ENCODE results near the gene SLC25A52.
A peak's percentile ranks its signal among the peaks of the same experiment; 100 is the strongest.

The SLC25A52 gene

DNA sequence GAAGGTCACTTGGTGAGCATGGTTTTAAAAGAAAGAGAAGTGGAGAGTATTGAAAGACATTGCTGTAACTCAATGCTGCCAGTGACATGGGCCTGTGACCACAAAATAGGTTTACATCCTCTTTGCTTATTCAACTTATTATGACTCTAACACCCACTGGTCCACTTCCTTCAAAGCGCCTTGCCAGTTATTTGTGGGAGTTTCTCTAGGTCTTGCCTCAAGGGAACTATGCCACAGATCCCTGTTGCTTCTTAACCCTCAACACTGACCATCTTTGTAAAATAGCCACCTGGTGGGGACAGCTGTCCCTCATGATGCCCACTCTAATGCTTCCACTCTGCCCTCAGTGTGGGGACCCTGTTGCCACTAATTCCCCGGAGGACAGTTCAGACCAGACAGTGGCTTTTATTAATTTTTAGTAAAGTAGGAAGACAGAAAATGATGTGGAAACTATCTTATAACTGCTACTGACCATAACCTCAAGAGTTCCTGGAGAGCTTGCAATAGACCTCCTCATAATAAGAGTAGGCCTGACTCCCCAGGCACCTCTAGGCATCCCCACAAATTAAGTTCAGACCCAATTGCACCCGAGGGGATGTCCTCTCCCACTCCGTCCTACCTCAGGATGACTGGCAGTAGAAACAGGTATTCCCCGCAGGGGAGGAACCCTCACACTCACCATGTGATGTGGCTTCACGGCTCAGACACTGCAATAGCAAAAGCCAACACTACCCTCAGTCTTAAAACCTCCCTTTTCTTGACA lies 31.3 kb upstream of the SLC25A52 start:
- TF ChIP-seq, protein P1, sequence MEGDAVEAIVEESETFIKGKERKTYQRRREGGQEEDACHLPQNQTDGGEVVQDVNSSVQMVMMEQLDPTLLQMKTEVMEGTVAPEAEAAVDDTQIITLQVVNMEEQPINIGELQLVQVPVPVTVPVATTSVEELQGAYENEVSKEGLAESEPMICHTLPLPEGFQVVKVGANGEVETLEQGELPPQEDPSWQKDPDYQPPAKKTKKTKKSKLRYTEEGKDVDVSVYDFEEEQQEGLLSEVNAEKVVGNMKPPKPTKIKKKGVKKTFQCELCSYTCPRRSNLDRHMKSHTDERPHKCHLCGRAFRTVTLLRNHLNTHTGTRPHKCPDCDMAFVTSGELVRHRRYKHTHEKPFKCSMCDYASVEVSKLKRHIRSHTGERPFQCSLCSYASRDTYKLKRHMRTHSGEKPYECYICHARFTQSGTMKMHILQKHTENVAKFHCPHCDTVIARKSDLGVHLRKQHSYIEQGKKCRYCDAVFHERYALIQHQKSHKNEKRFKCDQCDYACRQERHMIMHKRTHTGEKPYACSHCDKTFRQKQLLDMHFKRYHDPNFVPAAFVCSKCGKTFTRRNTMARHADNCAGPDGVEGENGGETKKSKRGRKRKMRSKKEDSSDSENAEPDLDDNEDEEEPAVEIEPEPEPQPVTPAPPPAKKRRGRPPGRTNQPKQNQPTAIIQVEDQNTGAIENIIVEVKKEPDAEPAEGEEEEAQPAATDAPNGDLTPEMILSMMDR (IDR thresholded peaks at IDR 0.05; ENCODE audit: extremely low read depth, missing control alignments): no peak

DNA sequence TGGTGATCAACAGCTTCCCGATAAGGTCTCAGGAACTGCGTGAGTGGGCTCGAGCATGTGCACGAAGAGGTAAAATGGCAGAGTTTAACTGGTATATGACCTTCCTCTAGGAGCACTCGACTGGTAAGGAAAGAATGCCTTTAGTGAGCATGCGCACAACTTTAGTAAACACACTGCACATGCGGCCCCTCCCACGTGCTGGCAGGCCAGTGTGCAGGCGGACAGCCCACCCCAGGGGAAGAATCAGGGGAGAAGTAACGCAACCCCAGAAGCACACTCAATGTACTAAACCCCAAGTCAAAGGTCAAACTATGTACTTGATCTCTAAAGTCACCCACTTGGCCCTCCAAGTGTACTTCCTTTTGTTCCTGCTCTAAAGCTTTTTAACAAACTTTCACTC lies 28.7 kb upstream of the SLC25A52 start:
- TF ChIP-seq, protein P1 (IDR thresholded peaks at IDR 0.05; ENCODE audit: extremely low read depth, missing control alignments): no peak
- DNase-seq (ENCODE audit: low spot score): no peak

More for the DNA sequence above, 31.3 kb upstream of the SLC25A52 start:
- DNase-seq (ENCODE audit: low spot score): peak; percentile 68

DNA sequence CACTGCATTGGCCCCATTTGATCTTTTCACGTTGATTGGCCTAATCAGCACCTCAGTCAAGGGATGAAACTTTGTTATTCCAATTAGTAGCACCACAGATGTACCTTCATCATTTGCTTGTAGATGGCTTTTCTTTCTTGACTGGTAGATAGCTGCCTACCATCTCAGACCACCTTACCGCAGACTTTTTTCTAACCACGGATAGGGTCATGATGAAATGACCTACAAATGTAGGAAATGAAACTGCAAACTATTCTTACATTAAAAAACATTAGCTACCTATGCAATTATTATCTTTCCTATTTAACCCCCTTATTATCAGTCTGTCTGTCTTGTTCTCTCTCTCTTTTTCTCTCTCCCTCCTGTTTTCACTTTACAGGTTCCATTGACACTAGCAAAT lies 22.4 kb upstream of the SLC25A52 start:
- DNase-seq (ENCODE audit: low spot score): no peak
- TF ChIP-seq, protein P1 (IDR thresholded peaks at IDR 0.05; ENCODE audit: extremely low read depth, missing control alignments): no peak

DNA sequence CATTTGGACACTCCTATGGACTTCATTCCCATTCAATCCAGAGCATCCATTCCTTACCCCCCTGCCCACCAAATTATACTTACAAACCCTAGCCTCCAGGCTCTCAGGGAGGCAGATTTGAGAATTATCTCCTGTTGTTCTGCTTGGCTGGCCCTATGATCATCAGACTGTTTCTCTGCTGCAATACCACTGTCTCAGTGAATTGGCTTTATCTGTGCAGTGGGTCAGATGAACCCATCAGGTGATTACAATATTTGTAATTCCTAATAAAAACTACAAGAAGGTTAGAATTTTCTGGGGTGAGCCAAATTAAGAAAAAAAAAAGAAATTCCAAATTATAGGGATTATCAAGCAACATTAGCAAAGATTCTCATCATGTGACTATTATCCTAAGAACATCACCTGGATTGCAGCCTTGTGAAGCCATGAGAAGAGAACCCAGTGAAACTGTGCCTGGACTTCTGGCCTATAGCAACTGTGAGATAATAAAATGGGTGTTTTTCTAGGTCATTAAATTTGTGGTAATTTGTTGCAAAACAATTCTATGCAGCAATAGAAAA lies 17.8 kb upstream of the SLC25A52 start:
- DNase-seq (ENCODE audit: low spot score): no peak
- TF ChIP-seq, protein P1 (IDR thresholded peaks at IDR 0.05; ENCODE audit: extremely low read depth, missing control alignments): no peak

DNA sequence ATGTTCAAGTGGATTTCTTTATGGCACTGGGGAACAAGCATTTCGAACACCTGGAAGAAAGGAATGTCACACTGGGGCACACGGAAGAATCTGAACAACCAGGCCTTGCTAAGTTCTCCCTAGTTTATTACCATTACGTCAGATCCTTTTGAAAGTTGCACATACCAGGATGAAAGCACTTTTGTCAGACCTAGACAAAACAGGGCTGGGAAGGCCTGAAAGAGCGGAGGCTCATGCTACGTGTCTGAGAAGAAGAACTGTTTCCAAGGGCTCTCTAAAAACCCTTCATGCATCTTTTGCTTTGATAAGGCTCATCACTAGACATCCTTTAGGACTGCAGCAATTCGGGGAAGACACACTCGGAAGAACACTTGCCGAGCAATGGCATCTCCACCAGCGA lies 15.4 kb upstream of the SLC25A52 start:
- DNase-seq (ENCODE audit: low spot score): no peak
- TF ChIP-seq, protein P1 (IDR thresholded peaks at IDR 0.05; ENCODE audit: extremely low read depth, missing control alignments): no peak

DNA sequence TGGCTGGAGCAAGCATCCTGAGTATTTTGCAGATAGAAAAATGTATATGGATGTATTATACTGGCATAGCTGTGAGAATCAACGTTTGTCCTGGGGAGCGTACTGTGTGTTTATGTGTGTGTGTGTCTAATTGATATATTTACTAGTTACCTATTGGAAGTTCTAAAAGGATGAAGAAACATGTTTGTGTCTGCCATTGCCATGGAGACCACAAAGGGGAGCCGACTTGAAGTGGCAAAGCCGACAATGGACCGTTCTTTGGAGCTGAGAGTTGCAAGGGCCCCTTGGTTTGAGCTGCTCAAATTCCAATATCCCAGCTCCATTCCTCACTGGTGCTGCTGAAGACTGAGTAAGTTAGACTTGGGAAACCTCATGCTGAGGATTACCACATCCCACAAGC lies 14.3 kb upstream of the SLC25A52 start:
- no peak for DNase-seq (ENCODE audit: low spot score)
- TF ChIP-seq, protein P1 (IDR thresholded peaks at IDR 0.05; ENCODE audit: extremely low read depth, missing control alignments): no peak

DNA sequence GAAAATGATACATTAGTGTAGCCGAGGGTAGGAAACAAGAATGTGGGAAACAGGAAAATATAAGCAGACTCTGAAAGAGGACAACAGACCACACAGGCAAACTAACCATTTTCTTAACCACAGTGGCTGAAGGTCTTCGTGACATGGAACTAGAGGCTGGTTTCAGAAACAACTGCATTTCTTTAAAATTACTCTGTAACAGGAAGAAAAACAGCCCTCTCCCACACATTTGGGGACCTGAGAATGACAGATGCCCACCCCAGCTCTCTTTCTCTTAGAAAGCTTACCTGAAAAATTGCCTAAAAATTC lies 13.8 kb upstream of the SLC25A52 start:
- peak; percentile 42 for DNase-seq (ENCODE audit: low spot score)

More for the DNA sequence above, 13.8 kb upstream of the SLC25A52 start:
- TF ChIP-seq, protein P1 (IDR thresholded peaks at IDR 0.05; ENCODE audit: extremely low read depth, missing control alignments): no peak
